ENCODE results near the gene DAPK1.

The DAPK1 gene

GRCh38 chr9:87713278-87713987 lies 215.8 kb downstream of the DAPK1 start:
- no peak overlapping the region for H3K4me3 ChIP-seq (ENCODE audit: low read length)
- TF ChIP-seq ZNF274 (IDR thresholded peaks at IDR 0.05; ENCODE audit: low read depth, low read length) = no peak

DNA sequence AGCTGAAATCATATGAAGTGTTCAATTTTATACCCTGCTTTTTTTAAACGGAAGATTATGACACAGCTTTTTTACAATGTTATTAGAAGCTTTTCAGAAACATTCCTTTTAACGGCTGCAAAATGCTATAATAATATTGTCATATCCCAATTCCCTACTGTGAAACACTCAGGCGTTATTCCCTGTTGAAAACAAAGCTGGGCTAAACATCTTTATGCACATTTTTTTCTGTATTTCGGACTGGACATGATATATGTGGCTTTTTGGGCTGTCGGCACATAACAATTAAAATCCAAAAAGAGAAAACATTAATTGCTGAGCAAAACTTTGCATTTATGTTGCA lies 216.3 kb downstream of the DAPK1 start:
- H3K4me3 ChIP-seq (ENCODE audit: low read length) = no peak overlapping the region
- no peak for TF ChIP-seq ZNF274 (IDR thresholded peaks at IDR 0.05; ENCODE audit: low read depth, low read length)

GRCh38 chr9:87714819-87715218 lies 217.2 kb downstream of the DAPK1 start:
- no peak overlapping the region for H3K4me3 ChIP-seq (ENCODE audit: low read length)
- TF ChIP-seq ZNF274 (IDR thresholded peaks at IDR 0.05; ENCODE audit: low read depth, low read length) = no peak

GRCh38 chr9:87716141-87716540 lies 218.5 kb downstream of the DAPK1 start:
- no peak for TF ChIP-seq ZNF274 (IDR thresholded peaks at IDR 0.05; ENCODE audit: low read depth, low read length)
- H3K4me3 ChIP-seq (ENCODE audit: low read length) = no peak overlapping the region

DNA sequence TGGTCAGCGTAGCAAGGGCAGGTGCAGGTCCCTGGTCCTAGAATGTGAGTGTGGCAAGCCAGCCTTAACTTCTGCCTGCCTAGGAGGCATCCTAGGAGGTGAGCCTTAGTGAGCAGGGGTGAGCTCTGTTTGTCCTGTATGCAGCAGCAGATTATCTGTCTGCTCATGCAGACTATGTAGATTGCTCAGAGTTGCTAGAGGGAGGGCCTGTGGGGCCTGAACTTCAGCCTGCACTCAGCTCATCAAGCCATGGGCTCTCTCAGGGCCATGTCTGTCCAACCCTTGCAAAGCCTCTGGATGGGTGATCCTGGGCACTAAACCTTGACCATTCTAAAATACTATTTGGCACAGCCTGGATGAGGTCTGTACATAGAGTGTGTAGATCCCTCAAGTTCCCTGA lies 219.8 kb downstream of the DAPK1 start:
- no peak overlapping the region for H3K4me3 ChIP-seq (ENCODE audit: low read length)
- TF ChIP-seq ZNF274 (IDR thresholded peaks at IDR 0.05; ENCODE audit: low read depth, low read length) = no peak

- H3K4me3 ChIP-seq (ENCODE audit: low read length) = no peak overlapping the region
- TF ChIP-seq ZNF274 (IDR thresholded peaks at IDR 0.05; ENCODE audit: low read depth, low read length) = no peak
Observed at GRCh38 chr9:87718231-87718630, 220.6 kb downstream of the DAPK1 start.

- no peak for TF ChIP-seq ZNF274 (IDR thresholded peaks at IDR 0.05; ENCODE audit: low read depth, low read length)
- H3K4me3 ChIP-seq (ENCODE audit: low read length) = no peak overlapping the region
Observed at GRCh38 chr9:87718852-87719612, 221.4 kb downstream of the DAPK1 start.

GRCh38 chr9:87720173-87720572 lies 222.5 kb downstream of the DAPK1 start:
- H3K4me3 ChIP-seq (ENCODE audit: low read length) = no peak overlapping the region
- TF ChIP-seq ZNF274 (IDR thresholded peaks at IDR 0.05; ENCODE audit: low read depth, low read length) = no peak

GRCh38 chr9:87722393-87723088 lies 224.9 kb downstream of the DAPK1 start:
- no peak overlapping the region for H3K4me3 ChIP-seq (ENCODE audit: low read length)
- TF ChIP-seq ZNF274 (IDR thresholded peaks at IDR 0.05; ENCODE audit: low read depth, low read length) = no peak

GRCh38 chr9:87725356-87725899 lies 227.8 kb downstream of the DAPK1 start:
- peak overlapping the region; percentile 23; the same call in 1 of the 2 replicates for H3K4me3 ChIP-seq (ENCODE audit: low read length)
- no peak for TF ChIP-seq ZNF274 (IDR thresholded peaks at IDR 0.05; ENCODE audit: low read depth, low read length)

DNA sequence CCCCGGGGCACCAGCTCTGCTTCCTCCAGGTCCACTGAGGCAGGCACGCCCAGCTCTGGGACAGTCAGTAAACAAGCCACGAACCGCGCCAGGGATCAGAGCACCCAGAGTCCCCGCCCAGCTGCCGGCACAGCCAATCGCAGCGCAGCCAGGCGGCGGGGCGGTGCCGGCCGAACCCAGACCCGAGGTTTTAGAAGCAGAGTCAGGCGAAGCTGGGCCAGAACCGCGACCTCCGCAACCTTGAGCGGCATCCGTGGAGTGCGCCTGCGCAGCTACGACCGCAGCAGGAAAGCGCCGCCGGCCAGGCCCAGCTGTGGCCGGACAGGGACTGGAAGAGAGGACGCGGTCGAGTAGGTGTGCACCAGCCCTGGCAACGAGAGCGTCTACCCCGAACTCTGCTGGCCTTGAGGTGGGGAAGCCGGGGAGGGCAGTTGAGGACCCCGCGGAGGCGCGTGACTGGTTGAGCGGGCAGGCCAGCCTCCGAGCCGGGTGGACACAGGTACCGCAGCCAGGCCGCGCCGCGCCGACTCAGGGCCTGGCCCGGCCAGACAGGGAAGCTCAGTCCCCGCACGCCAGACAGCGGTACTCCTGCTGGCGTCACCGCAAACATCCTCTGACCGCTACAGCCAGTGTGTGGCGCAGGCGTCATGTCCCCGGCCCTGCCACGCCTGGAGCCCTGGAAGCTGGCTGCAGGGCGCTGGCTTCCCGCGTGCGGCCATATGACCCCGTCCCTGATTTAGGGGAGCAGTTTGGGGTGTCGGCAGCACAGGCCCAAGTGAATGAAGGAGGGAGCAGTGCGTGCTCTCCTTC lies 228.4 kb downstream of the DAPK1 start, which contains the start of gene CTSL:
TSS of gene CTSL (plus strand) at position 220 of the 810 bp plus-strand sequence. CDS start 1,485 bp downstream, outside the sequence.
- H3K4me3 ChIP-seq (ENCODE audit: low read length) = peak within 1 kb of the TSS; percentile 23; the same call in 1 of the 2 replicates
- no peak for TF ChIP-seq ZNF274 (IDR thresholded peaks at IDR 0.05; ENCODE audit: low read depth, low read length)

- TF ChIP-seq ZNF274 (IDR thresholded peaks at IDR 0.05; ENCODE audit: low read depth, low read length) = no peak
- no peak overlapping the region for H3K4me3 ChIP-seq (ENCODE audit: low read length)
Observed at GRCh38 chr9:87729246-87729645, 231.6 kb downstream of the DAPK1 start.

DNA sequence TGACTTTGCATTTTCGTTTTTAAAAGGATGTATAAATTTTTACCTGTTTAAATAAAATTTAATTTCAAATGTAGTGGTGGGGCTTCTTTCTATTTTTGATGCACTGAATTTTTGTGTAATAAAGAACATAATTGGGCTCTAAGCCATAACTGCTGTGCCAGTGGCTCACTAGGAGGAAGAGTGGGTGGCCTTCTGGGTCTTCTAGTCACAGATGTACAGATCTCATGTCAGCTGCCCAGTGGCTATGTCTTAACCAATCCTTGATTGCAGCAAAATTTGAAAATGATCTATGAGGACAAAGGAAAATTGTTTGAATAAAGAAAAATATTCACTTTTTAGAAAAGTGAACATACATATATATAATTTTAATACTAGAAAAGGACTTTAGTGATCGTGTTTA lies 233.7 kb downstream of the DAPK1 start:
- TF ChIP-seq ZNF274 (IDR thresholded peaks at IDR 0.05; ENCODE audit: low read depth, low read length) = no peak
- H3K4me3 ChIP-seq (ENCODE audit: low read length) = no peak overlapping the region

DNA sequence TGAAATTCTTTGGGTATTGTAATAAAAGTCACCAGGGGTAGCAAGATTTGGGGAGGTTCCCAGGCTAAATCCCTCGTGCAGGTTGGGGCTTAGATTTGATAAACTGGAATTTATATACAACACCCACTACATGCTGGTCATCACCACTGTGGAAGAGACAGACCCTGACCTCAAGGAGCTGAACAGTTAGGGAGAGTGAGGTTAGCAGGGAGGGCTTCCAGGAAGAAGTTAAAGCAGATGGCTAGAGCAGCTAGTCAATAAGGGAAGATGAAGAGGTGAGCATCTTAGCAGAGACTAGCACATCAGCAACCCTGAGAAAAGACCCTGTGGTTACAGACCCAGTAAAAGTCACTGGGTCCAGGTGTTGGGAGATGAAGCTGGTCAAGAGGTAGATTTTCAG lies 234.7 kb downstream of the DAPK1 start:
- no peak for TF ChIP-seq ZNF274 (IDR thresholded peaks at IDR 0.05; ENCODE audit: low read depth, low read length)

More for the DNA sequence above, 234.7 kb downstream of the DAPK1 start:
- no peak overlapping the region for H3K4me3 ChIP-seq (ENCODE audit: low read length)

Measured in GM08714 (cell line).